Loucy (cell line): ENCODE data around the gene ZBTB7B.

Experiments
- H2AFZ ChIP-seq: fragments of 200-600 bp; sonication (generic); 2 replicates; pipeline ENCODE4 v1.6.0; 2016; ENCODE audit warnings: antibody characterized with exemption, mild to moderate bottlenecking, low read length, moderate library complexity
- H3F3A ChIP-seq: fragments of 200-600 bp; 2 replicates; pipeline ENCODE4 v1.6.0; 2016; ENCODE audit warnings: antibody characterized with exemption, low read depth, mild to moderate bottlenecking
- H3K27me3 ChIP-seq: fragments of 200-600 bp; sonication (generic); 2 replicates; pipeline ENCODE4 v1.6.1; 2014; ENCODE audit warnings: low read length, mild to moderate bottlenecking; ENCODE audit not compliant: insufficient read depth, poor library complexity, severe bottlenecking
- H3K36me3 ChIP-seq: fragments of 200-600 bp; sonication (generic); 2 replicates; pipeline ENCODE4 v1.6.1; 2016; ENCODE audit warnings: low read length; ENCODE audit not compliant: insufficient read depth
- H3K4me1 ChIP-seq: fragments of 200-600 bp; sonication (generic); 2 replicates; pipeline ENCODE4 v1.5.1; 2014; ENCODE audit warnings: low read length, mild to moderate bottlenecking; ENCODE audit not compliant: insufficient read depth, poor library complexity, severe bottlenecking
- H3K4me2 ChIP-seq: fragments of 200-600 bp; sonication (generic); 2 replicates; pipeline ENCODE4 v1.6.0; 2014; ENCODE audit warnings: antibody characterized with exemption, low read length, low read depth, mild to moderate bottlenecking; ENCODE audit not compliant: poor library complexity, severe bottlenecking
- H3K4me3 ChIP-seq: fragments of 200-600 bp; sonication (generic); 2 replicates; pipeline ENCODE4 v1.5.1; 2014; ENCODE audit warnings: low read length, mild to moderate bottlenecking, mixed read lengths; ENCODE audit not compliant: poor library complexity, severe bottlenecking
- H3K79me2 ChIP-seq: fragments of 200-600 bp; sonication (generic); 2 replicates; pipeline ENCODE4 v1.6.1; 2014; ENCODE audit warnings: low read length; ENCODE audit not compliant: insufficient read depth
- H3K9ac ChIP-seq: fragments of 200-600 bp; sonication (generic); 2 replicates; pipeline ENCODE4 v1.6.0; 2014; ENCODE audit warnings: mild to moderate bottlenecking, low read depth, low read length, moderate library complexity; ENCODE audit not compliant: poor library complexity, severe bottlenecking
- H3K9me2 ChIP-seq: fragments of 200-600 bp; sonication (generic); replicated peaks from 2 replicates; pipeline ENCODE4 v1.6.1; 2016; ENCODE audit warnings: low read depth, low read length, mixed read lengths
- H3K9me3 ChIP-seq: fragments of 200-600 bp; sonication (generic); 2 replicates; pipeline ENCODE4 v1.6.1; 2014; ENCODE audit warnings: mild to moderate bottlenecking, antibody characterized with exemption, low read length, low read depth; ENCODE audit not compliant: insufficient read depth
- H4K20me1 ChIP-seq: fragments of 200-600 bp; sonication (generic); 2 replicates; pipeline ENCODE4 v1.6.0; 2014; ENCODE audit warnings: antibody characterized with exemption, low read length, mild to moderate bottlenecking; ENCODE audit not compliant: insufficient read depth, poor library complexity, severe bottlenecking
- EZH2phosphoT487 ChIP-seq: fragments of 200-600 bp; IDR thresholded peaks from 2 replicates; pipeline ENCODE4 v1.6.1; 2018; ENCODE audit warnings: antibody characterized with exemption, mild to moderate bottlenecking, moderate library complexity, borderline replicate concordance
- TF ChIP-seq, protein P1 (sequence below): fragments of 200-600 bp; sonication (generic); conservative IDR thresholded peaks from 2 replicates; pipeline ENCODE4 v1.5.1; 2014; ENCODE audit warnings: mild to moderate bottlenecking, antibody characterized with exemption, low read length

ZBTB7B gene

DNA sequence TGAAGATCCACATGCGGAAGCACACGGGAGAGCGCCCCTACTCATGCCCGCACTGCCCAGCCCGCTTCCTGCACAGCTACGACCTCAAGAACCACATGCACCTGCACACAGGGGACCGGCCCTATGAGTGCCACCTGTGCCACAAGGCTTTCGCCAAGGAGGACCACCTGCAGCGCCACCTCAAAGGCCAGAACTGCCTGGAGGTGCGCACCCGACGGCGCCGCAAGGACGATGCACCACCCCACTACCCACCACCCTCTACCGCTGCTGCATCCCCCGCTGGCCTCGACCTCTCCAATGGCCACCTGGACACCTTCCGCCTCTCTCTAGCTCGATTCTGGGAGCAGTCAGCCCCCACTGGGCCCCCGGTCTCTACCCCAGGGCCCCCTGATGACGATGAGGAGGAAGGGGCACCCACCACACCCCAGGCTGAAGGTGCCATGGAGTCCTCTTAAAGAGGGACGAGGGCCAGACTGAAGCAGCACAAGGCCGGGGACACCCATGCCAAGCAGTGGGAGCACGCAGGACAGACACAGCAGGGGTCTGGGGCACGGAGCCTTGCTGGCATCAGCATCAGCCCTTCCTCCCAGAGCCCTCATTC, 13.7 kb downstream of the ZBTB7B start:
- no peak overlapping the region for H3K4me2 ChIP-seq
- no peaks in the 10 kb centered on the region for H3K36me3 ChIP-seq
- H3K4me1 ChIP-seq, result peaks cover 34% of the 10 kb centered on the region
- no peak overlapping the region for H3K9ac ChIP-seq
- no peaks in the 10 kb centered on the region for H3K27me3 ChIP-seq
- no peak overlapping the region for H2AFZ ChIP-seq
- H3K9me2 ChIP-seq, result no peaks in the 10 kb centered on the region
- no peak overlapping the region for H3K4me3 ChIP-seq
- no peaks in the 10 kb centered on the region for H4K20me1 ChIP-seq
- H3K79me2 ChIP-seq, result no peaks in the 10 kb centered on the region
- no peaks in the 10 kb centered on the region for H3F3A ChIP-seq
- H3K9me3 ChIP-seq, result no peaks in the 10 kb centered on the region
- TF ChIP-seq EZH2phosphoT487, result no peak
- TF ChIP-seq, protein P1, sequence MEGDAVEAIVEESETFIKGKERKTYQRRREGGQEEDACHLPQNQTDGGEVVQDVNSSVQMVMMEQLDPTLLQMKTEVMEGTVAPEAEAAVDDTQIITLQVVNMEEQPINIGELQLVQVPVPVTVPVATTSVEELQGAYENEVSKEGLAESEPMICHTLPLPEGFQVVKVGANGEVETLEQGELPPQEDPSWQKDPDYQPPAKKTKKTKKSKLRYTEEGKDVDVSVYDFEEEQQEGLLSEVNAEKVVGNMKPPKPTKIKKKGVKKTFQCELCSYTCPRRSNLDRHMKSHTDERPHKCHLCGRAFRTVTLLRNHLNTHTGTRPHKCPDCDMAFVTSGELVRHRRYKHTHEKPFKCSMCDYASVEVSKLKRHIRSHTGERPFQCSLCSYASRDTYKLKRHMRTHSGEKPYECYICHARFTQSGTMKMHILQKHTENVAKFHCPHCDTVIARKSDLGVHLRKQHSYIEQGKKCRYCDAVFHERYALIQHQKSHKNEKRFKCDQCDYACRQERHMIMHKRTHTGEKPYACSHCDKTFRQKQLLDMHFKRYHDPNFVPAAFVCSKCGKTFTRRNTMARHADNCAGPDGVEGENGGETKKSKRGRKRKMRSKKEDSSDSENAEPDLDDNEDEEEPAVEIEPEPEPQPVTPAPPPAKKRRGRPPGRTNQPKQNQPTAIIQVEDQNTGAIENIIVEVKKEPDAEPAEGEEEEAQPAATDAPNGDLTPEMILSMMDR, result no peak

DNA sequence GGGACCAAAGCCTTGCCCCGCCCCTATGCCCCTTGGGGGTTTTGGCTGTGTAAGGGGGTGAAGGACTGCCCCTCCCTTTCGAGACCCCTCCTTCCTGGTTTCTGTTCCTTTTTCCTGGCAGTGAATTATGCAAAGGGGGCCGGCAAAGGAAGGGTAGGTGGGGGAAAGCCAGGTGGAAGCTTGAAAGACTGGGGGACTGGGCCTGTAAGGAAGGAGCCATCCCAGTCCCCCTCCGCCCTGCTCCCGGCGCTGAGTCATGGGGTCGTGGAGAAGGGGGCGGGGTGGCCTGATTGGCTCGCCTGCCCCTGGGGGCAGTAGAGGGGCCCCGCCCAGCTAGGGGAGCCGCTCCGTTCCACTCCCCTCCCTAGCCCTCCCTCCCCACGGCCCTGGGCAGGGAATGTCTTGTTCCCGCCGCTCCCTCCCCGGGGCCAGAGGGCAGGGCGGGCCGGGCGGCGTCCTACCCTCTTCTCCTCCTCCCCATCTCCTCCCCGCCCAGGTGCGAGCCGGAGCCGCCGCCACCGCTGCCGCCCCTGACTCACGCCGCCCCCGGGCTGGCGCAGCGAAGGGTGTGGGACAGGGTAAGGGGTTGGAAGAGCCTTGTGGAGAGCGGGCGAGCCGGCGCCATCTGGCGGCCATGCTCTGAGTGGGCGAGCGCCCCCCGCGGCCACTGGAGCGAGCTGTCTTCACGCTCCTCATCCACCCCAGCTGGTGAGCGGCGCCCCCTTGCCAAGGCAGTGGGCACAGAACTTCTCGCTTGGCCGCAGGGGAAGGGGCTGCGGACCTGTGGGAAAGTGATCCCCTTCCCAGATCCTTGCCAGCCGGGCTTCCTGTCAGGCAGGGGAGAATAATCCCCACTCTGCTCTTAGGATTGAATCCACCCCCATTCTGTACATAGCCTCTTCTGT, 14.7 kb downstream of the ZBTB7B start:
- no peaks in the 10 kb centered on the region for H3K27me3 ChIP-seq
- H3K4me1 ChIP-seq, result peaks cover 27% of the 10 kb centered on the region
- H3F3A ChIP-seq, result no peaks in the 10 kb centered on the region
- H3K36me3 ChIP-seq, result no peaks in the 10 kb centered on the region
- H3K79me2 ChIP-seq, result no peaks in the 10 kb centered on the region
- TF ChIP-seq, protein P1, result peak; percentile 100
- TF ChIP-seq EZH2phosphoT487, result no peak
- H4K20me1 ChIP-seq, result no peaks in the 10 kb centered on the region
- peak overlapping the region; percentile 59 for H3K4me3 ChIP-seq
- H2AFZ ChIP-seq, result peak overlapping the region; percentile 36; the same call in 1 of the 2 replicates
- peak overlapping the region; percentile 60 for H3K9ac ChIP-seq
- H3K4me2 ChIP-seq, result peak overlapping the region; percentile 85
- H3K9me2 ChIP-seq, result no peaks in the 10 kb centered on the region
- H3K9me3 ChIP-seq, result no peaks in the 10 kb centered on the region

DNA sequence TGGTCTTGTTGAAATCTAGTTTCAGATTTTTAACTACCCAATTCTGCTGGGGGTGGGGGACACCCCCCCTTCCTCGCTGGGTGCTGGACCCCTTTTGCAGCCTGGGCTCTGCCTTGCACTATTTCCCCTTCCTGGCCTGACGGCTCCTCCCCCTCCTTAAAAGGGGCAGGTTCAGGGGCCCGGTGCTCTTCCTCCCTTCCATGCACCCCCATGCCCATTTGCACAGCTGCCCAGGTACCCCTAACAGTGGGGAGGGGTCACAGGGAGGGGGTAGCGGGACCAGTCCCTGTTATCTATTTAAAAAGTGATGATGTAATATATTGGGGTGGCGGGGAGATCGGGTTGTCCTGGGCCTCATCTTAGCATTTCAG, 15.3 kb downstream of the ZBTB7B start:
- H4K20me1 ChIP-seq, result no peaks in the 10 kb centered on the region
- peak overlapping the region; percentile 60 for H3K9ac ChIP-seq
- H3K27me3 ChIP-seq, result no peaks in the 10 kb centered on the region
- H3F3A ChIP-seq, result no peaks in the 10 kb centered on the region
- peak overlapping the region; percentile 59 for H3K4me3 ChIP-seq
- no peaks in the 10 kb centered on the region for H3K9me2 ChIP-seq
- H3K36me3 ChIP-seq, result no peaks in the 10 kb centered on the region
- TF ChIP-seq, protein P1, result no peak
- H3K4me2 ChIP-seq, result peak overlapping the region; percentile 85
- peaks cover 20% of the 10 kb centered on the region for H3K4me1 ChIP-seq
- H3K79me2 ChIP-seq, result no peaks in the 10 kb centered on the region
- peak overlapping the region; percentile 36; the same call in 1 of the 2 replicates for H2AFZ ChIP-seq
- no peaks in the 10 kb centered on the region for H3K9me3 ChIP-seq
